HG03066 (cell line): ENCODE measurements around the gene FHOD1.

ENCODE experiments used
- ATAC-seq: cut with Tn5 transposase; IDR thresholded peaks from one replicate; pipeline ENCODE4 v1.9.1; 2021; ENCODE audit warnings: low read depth; ENCODE audit not compliant: unreplicated experiment

FHOD1 gene

GRCh38 chr16:67194260-67194659 lies 53.0 kb downstream of the FHOD1 start:
- ATAC-seq, result no peak

- ATAC-seq, result no peak
These were observed 53.7 kb downstream of the FHOD1 start for GRCh38 chr16:67193536-67193935.

- ATAC-seq, result no peak
These were observed 54.4 kb downstream of the FHOD1 start for GRCh38 chr16:67192781-67193361.

GRCh38 chr16:67191995-67192681 lies 55.1 kb downstream of the FHOD1 start, which contains the start of gene E2F4:
Gene E2F4 (plus strand): TSS chr16:67192155. CDS start chr16:67192228, 73 bp downstream.
- ATAC-seq, result peak; percentile 89

GRCh38 chr16:67191411-67191994 lies 55.8 kb downstream of the FHOD1 start:
- ATAC-seq, result no peak

- no peak for ATAC-seq
These were observed 56.6 kb downstream of the FHOD1 start for GRCh38 chr16:67190448-67191399.

- no peak for ATAC-seq
These were observed 57.2 kb downstream of the FHOD1 start, which contains the start of gene EXOC3L1 for GRCh38 chr16:67190041-67190440. Gene EXOC3L1 (minus strand): TSS chr16:67190136. CDS start chr16:67189676, 460 bp downstream.

GRCh38 chr16:67188798-67189197 lies 58.5 kb downstream of the FHOD1 start:
- ATAC-seq, result no peak

- no peak for ATAC-seq
These were observed 59.0 kb downstream of the FHOD1 start for GRCh38 chr16:67188323-67188722.

GRCh38 chr16:67187175-67187890 lies 59.9 kb downstream of the FHOD1 start:
- no peak for ATAC-seq

GRCh38 chr16:67186550-67186950 lies 60.7 kb downstream of the FHOD1 start:
- ATAC-seq, result no peak

- no peak for ATAC-seq
These were observed 61.6 kb downstream of the FHOD1 start for GRCh38 chr16:67185651-67186134.

GRCh38 chr16:67184995-67185650 lies 62.2 kb downstream of the FHOD1 start:
- no peak for ATAC-seq

GRCh38 chr16:67184453-67184994 lies 62.8 kb downstream of the FHOD1 start:
- no peak for ATAC-seq

GRCh38 chr16:67183627-67184452 lies 63.4 kb downstream of the FHOD1 start, which contains the start of gene MATCAP1:
Gene MATCAP1 (minus strand): TSS chr16:67183963. CDS start chr16:67180610, 3,353 bp downstream.
- ATAC-seq, result peak; percentile 93

GRCh38 chr16:67183284-67183626 lies 64.0 kb downstream of the FHOD1 start:
- ATAC-seq, result no peak

GRCh38 chr16:67182288-67182687 lies 65.0 kb downstream of the FHOD1 start:
- ATAC-seq, result no peak

- ATAC-seq, result no peak
These were observed 65.9 kb downstream of the FHOD1 start for GRCh38 chr16:67181346-67181745.
